Measurements from ENCODE around the gene TRIP6. TPM values are rescaled to one million over a fixed set of nuclear protein-coding genes. Genes with fewer than 3 reads are reported as not detected.
A peak's percentile ranks its signal among the peaks of the same experiment; 100 is the strongest.

TRIP6 gene
- total RNA-seq, 1 experiment from 2014 or later = 102 TPM

DNA sequence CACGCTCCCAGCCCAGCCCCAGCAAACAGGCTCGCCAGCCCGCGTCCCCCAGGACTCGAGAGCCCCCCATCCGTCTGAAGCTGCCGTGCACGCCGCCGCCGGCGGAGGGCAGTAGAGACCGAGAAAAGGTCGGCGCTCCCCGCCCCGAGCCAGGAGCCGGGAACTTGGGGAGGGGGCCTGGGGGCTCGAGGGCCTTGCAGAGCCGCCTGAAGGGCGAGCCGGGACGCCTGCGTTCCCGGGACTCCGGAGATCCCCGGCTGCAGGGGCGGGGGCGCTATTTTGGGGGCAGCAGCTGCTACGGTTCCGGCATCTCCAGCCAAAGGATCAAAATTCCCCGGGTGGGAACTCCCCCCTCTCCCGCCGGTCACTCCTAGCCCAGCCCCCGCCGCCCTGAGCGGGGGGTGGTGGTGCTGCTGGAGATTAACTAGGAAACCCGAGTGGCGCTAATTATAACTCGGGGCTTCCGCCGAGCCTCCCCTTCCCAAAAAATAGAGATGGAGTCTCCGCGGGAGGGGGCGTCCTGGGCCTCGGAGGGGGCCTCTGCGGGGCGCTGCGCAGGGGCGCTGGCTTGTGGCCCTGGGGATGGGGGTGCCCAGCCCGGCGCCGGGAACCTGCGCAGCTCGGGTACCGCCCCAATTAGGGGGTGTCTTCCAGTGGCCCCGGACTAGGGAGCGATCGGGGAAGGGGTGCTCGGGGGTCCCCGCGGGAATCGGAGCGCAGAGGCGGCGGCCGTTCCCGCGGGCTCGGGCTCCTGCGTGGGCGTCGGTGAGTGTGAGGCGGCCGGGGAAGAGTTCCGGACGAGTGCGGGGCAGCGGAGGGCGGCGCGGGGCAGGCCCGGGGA is 27.9 kb downstream of the TRIP6 start:
- Histone ChIP-seq H3K27me3 (ENCODE audit: insufficient read depth, low read length) (no peaks in the 10 kb centered on the region; the same call in 1 of the 2 replicates), H3K27ac (ENCODE audit: low read depth, low read length) (no peak overlapping the region), H3K9ac (ENCODE audit: low read length) (peak overlapping the region; percentile 36), H3K4me2 (ENCODE audit: low read length) (peak overlapping the region; percentile 91), H3K9me3 (ENCODE audit: control insufficient read depth in 1 of 2, insufficient read depth in 1 of 2, low read depth in 1 of 2, low read length in 2 of 2) (no peaks in the 10 kb centered on the region), H3K4me1 (ENCODE audit: control insufficient read depth in 1 of 2, insufficient read depth in 2 of 2, low read length in 2 of 2) (peaks cover 12 to 47% of the 10 kb centered on the region in 2 experiments), H3K36me3 (ENCODE audit: control insufficient read depth in 1 of 2, insufficient read depth in 2 of 2, low read length in 2 of 2) (no peaks in the 10 kb centered on the region), H2AFZ (ENCODE audit: low read depth, low read length, poor library complexity, severe bottlenecking) (peak overlapping the region; percentile 68), H4K20me1 (ENCODE audit: insufficient read depth) (no peaks in the 10 kb centered on the region), H3K4me3 (replicated peaks in 1 of 2; ENCODE audit: low read depth in 1 of 2, low read length in 2 of 2) (peak overlapping the region; percentile 44 to 60), H3K79me2 (ENCODE audit: insufficient read depth, low read length) (no peaks in the 10 kb centered on the region), H3K9me2 (ENCODE audit: insufficient read depth) (no peaks in the 10 kb centered on the region)
- POLR2A ChIA-PET = interaction anchor here (0.7 to 1.2 kb wide), 2 partner anchors 232 to 388 kb away, joined by 3 read pairs; partner anchors contain the start of gene SERPINE1
- ATAC-seq = peak; percentile 26; the same call in 1 of the 2 replicates
- intact Hi-C loops (cut with micrococcal nuclease) = loop anchor here (1.0 to 5.0 kb wide), 2 partner anchors 242 to 297 kb away; no protein-coding TSS in a partner anchor
- BruUV-seq (replicated peaks) = no TSS peak
- RAD21 ChIA-PET (ENCODE audit: low non-redundant PET in 1 of 2, low total read pairs in 2 of 2, uncharacterized antibody in 2 of 2, unreplicated experiment in 2 of 2) = interaction anchor here (0.6 to 1.4 kb wide), 2 partner anchors 67 to 388 kb away, joined by 3 to 6 read pairs; no protein-coding TSS in a partner anchor
- CTCF ChIA-PET = interaction anchor here (0.6 to 1.4 kb wide), 7 partner anchors 16 to 388 kb away, joined by 3 to 6 read pairs (median 3); no protein-coding TSS in a partner anchor
- TF ChIP-seq YY1 (IDR thresholded peaks at IDR 0.05; ENCODE audit: extremely low read depth, insufficient replicate concordance, low read depth, low read length) (peak; percentile 10), ELF1 (IDR thresholded peaks at IDR 0.05; ENCODE audit: borderline replicate concordance, low read depth) (no peak), SIN3A (IDR thresholded peaks at IDR 0.05; ENCODE audit: low read depth) (no peak)
- TF ChIP-seq, protein P1, sequence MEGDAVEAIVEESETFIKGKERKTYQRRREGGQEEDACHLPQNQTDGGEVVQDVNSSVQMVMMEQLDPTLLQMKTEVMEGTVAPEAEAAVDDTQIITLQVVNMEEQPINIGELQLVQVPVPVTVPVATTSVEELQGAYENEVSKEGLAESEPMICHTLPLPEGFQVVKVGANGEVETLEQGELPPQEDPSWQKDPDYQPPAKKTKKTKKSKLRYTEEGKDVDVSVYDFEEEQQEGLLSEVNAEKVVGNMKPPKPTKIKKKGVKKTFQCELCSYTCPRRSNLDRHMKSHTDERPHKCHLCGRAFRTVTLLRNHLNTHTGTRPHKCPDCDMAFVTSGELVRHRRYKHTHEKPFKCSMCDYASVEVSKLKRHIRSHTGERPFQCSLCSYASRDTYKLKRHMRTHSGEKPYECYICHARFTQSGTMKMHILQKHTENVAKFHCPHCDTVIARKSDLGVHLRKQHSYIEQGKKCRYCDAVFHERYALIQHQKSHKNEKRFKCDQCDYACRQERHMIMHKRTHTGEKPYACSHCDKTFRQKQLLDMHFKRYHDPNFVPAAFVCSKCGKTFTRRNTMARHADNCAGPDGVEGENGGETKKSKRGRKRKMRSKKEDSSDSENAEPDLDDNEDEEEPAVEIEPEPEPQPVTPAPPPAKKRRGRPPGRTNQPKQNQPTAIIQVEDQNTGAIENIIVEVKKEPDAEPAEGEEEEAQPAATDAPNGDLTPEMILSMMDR (IDR thresholded peaks at IDR 0.05 in 2 of 3, conservative IDR thresholded peaks at IDR 0.05 in 1 of 3; ENCODE audit: borderline replicate concordance in 1 of 3, insufficient read depth in 1 of 3, low read depth in 2 of 3, low read length in 2 of 3) = peak in 2 of 3 experiments; percentile 85; a peak in 4 of 6 replicates
- no peak for DNase-seq (ENCODE audit: low read depth, low spot score)

Data from HCT116 (cell line).